Measurements from ENCODE around the gene TPK1.

- TF ChIP-seq, protein P1, sequence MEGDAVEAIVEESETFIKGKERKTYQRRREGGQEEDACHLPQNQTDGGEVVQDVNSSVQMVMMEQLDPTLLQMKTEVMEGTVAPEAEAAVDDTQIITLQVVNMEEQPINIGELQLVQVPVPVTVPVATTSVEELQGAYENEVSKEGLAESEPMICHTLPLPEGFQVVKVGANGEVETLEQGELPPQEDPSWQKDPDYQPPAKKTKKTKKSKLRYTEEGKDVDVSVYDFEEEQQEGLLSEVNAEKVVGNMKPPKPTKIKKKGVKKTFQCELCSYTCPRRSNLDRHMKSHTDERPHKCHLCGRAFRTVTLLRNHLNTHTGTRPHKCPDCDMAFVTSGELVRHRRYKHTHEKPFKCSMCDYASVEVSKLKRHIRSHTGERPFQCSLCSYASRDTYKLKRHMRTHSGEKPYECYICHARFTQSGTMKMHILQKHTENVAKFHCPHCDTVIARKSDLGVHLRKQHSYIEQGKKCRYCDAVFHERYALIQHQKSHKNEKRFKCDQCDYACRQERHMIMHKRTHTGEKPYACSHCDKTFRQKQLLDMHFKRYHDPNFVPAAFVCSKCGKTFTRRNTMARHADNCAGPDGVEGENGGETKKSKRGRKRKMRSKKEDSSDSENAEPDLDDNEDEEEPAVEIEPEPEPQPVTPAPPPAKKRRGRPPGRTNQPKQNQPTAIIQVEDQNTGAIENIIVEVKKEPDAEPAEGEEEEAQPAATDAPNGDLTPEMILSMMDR (conservative IDR thresholded peaks at IDR 0.05; ENCODE audit: low read depth, low read length), result no peak
- TF ChIP-seq RAD21 (IDR thresholded peaks at IDR 0.05; ENCODE audit: low read length) (no peak), BHLHE40 (IDR thresholded peaks at IDR 0.05; ENCODE audit: low read depth, low read length) (no peak), POLR2A (IDR thresholded peaks at IDR 0.05; ENCODE audit: low read depth, low read length) (no peak), MXI1 (IDR thresholded peaks at IDR 0.05; ENCODE audit: borderline replicate concordance, low read depth, low read length) (no peak), RCOR1 (IDR thresholded peaks at IDR 0.05; ENCODE audit: insufficient replicate concordance, low read length) (no peak), MAZ (IDR thresholded peaks at IDR 0.05; ENCODE audit: borderline replicate concordance, low read depth, low read length) (no peak), RFX5 (IDR thresholded peaks at IDR 0.05; ENCODE audit: low read depth, low read length) (no peak), CEBPB (IDR thresholded peaks at IDR 0.05; ENCODE audit: low read depth, low read length) (no peak), FOS (IDR thresholded peaks at IDR 0.05; ENCODE audit: low read depth, low read length) (no peak), MAFK (IDR thresholded peaks at IDR 0.05; ENCODE audit: low read depth, low read length) (no peak)
- TF ChIP-seq, protein P2, sequence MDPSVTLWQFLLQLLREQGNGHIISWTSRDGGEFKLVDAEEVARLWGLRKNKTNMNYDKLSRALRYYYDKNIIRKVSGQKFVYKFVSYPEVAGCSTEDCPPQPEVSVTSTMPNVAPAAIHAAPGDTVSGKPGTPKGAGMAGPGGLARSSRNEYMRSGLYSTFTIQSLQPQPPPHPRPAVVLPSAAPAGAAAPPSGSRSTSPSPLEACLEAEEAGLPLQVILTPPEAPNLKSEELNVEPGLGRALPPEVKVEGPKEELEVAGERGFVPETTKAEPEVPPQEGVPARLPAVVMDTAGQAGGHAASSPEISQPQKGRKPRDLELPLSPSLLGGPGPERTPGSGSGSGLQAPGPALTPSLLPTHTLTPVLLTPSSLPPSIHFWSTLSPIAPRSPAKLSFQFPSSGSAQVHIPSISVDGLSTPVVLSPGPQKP (IDR thresholded peaks at IDR 0.05; ENCODE audit: borderline replicate concordance, low read depth, low read length), result no peak
Observed at GRCh38 chr7:144452064-144452463, 383.8 kb downstream of the TPK1 start.
